GM21381 (cell line): Measurements from ENCODE around the gene PPFIA1.

Source experiments
- ATAC-seq: cut with Tn5 transposase; IDR thresholded peaks from one replicate; pipeline ENCODE4 v1.9.1; 2021; ENCODE audit warnings: mild to moderate bottlenecking, moderate library complexity; ENCODE audit not compliant: unreplicated experiment

Gene PPFIA1

GRCh38 chr11:70352601-70353000, 82.1 kb downstream of the PPFIA1 start:
- no peak for ATAC-seq

- no peak for ATAC-seq
Measured at GRCh38 chr11:70353329-70353728, 82.8 kb downstream of the PPFIA1 start.

- ATAC-seq: no peak
Measured at GRCh38 chr11:70353900-70354568, 83.5 kb downstream of the PPFIA1 start.

- ATAC-seq: no peak
Measured at GRCh38 chr11:70354629-70355028, 84.1 kb downstream of the PPFIA1 start.

- no peak for ATAC-seq
Measured at GRCh38 chr11:70358753-70359152, 88.3 kb downstream of the PPFIA1 start.

GRCh38 chr11:70359451-70360205, 89.1 kb downstream of the PPFIA1 start:
- no peak for ATAC-seq

- ATAC-seq: no peak
Measured at GRCh38 chr11:70360211-70360610, 89.7 kb downstream of the PPFIA1 start.

GRCh38 chr11:70364178-70364577, 93.7 kb downstream of the PPFIA1 start:
- ATAC-seq: no peak

GRCh38 chr11:70364745-70365543, 94.5 kb downstream of the PPFIA1 start:
- no peak for ATAC-seq

GRCh38 chr11:70365544-70365927, 95.0 kb downstream of the PPFIA1 start:
- ATAC-seq: no peak

GRCh38 chr11:70367071-70367470, 96.6 kb downstream of the PPFIA1 start:
- ATAC-seq: no peak

- no peak for ATAC-seq
Measured at GRCh38 chr11:70368961-70369360, 98.5 kb downstream of the PPFIA1 start.

- ATAC-seq: no peak
Measured at GRCh38 chr11:70371241-70371640, 100.8 kb downstream of the PPFIA1 start.

- no peak for ATAC-seq
Measured at GRCh38 chr11:70372076-70372475, 101.6 kb downstream of the PPFIA1 start.

- ATAC-seq: no peak
Measured at GRCh38 chr11:70376621-70377020, 106.1 kb downstream of the PPFIA1 start.

- no peak for ATAC-seq
Measured at GRCh38 chr11:70377645-70378044, 107.2 kb downstream of the PPFIA1 start.

GRCh38 chr11:70378506-70379134, 108.1 kb downstream of the PPFIA1 start:
- ATAC-seq: no peak

GRCh38 chr11:70381350-70381749, 110.9 kb downstream of the PPFIA1 start:
- ATAC-seq: no peak

GRCh38 chr11:70381872-70382861, 111.7 kb downstream of the PPFIA1 start:
- ATAC-seq: no peak
